ENCODE measurements around the gene PIM3. TPM values are rescaled to one million over a fixed set of nuclear protein-coding genes. Genes with fewer than 3 reads are reported as not detected.

Gene PIM3
- total RNA-seq, 4 donors from 2014 or later: 92.2 to 174 (median 114) TPM

DNA sequence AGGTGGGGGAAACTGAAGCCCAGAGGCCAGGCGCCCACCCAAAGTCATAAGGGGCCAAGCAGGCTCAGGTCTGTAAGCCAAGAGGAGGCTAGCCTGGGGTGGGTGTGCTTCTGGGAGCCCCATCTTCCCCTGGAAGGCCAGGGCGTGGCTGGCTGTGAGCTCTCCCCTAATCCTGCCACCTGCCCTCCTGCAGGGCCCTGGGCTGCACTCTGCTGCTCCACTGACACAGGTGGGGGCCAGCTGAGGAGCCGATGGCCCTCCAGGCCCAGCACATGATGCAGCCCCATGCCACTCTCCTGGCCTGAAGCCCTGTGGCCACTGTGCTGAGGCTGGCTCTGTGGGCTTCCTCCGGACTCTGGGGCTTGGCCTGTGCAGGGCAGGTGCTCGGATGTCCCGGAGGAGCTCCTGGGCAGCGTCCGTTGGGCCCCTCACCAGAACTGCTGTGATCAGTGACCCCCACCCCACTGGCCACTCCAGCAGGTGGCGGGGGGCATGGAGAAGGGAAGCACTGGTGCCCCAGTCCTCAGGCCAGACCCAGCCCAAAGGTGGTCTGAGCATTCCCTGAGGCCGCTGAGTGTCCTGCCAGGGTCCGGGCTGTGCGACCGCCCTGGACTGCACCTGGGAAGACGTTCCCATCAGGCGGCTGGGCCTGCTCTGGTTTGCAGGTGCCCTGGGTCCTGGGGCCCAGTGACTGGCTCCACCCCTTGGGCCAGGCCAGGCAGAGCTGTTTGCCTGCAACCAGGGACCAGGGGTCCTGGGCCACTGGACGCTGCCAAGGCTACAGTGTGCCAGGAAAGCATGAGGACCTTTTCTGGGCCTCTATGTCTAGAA is 8.5 kb downstream of the PIM3 start:
- ATAC-seq (ENCODE audit: low FRiP score): no peak
- TF ChIP-seq, protein P1, sequence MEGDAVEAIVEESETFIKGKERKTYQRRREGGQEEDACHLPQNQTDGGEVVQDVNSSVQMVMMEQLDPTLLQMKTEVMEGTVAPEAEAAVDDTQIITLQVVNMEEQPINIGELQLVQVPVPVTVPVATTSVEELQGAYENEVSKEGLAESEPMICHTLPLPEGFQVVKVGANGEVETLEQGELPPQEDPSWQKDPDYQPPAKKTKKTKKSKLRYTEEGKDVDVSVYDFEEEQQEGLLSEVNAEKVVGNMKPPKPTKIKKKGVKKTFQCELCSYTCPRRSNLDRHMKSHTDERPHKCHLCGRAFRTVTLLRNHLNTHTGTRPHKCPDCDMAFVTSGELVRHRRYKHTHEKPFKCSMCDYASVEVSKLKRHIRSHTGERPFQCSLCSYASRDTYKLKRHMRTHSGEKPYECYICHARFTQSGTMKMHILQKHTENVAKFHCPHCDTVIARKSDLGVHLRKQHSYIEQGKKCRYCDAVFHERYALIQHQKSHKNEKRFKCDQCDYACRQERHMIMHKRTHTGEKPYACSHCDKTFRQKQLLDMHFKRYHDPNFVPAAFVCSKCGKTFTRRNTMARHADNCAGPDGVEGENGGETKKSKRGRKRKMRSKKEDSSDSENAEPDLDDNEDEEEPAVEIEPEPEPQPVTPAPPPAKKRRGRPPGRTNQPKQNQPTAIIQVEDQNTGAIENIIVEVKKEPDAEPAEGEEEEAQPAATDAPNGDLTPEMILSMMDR (IDR thresholded peaks at IDR 0.05): no peak
- DNase-seq (ENCODE audit: low spot score): peak; percentile 20

DNA sequence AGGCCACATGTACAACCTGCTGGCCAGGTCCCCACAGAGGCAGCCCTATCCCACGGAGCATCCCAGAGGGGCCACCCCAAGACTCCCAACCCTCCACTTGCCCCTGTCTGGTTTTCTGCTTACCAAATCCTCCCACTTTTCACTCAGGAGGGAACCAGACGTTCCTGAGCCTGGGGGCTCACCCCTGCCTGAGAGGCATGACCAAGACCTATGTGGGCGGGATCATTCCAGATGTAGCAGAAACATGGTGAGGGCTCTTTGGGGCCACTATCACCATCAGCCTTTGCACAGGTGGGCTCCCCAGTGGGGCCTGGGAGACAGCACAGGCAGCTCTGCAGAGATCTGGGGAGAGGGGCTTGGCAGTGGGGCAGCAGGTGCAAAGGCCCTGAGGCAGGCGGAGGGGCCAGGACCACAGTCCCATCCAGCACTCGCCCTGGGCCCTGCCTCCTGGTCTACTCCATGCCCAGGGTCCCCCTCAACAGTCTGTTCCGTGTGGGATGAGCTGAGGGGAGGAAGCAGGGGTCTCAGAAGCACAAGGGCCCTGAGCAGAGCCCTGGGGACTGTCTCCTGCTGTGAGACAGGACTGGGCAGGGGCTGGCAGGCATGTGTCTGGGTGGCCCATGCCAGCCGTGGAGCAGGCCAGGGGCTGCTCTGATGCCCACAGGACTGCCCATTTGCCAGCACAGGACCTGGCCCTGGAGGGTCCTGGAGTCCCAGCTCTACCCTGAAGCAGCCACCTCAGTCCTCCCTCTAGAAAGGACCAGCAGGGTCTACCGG is 9.4 kb downstream of the PIM3 start:
- DNase-seq (ENCODE audit: low spot score) (peak; percentile 22), ATAC-seq (ENCODE audit: low FRiP score) (no peak)
- TF ChIP-seq, protein P1 (IDR thresholded peaks at IDR 0.05): no peak

DNA sequence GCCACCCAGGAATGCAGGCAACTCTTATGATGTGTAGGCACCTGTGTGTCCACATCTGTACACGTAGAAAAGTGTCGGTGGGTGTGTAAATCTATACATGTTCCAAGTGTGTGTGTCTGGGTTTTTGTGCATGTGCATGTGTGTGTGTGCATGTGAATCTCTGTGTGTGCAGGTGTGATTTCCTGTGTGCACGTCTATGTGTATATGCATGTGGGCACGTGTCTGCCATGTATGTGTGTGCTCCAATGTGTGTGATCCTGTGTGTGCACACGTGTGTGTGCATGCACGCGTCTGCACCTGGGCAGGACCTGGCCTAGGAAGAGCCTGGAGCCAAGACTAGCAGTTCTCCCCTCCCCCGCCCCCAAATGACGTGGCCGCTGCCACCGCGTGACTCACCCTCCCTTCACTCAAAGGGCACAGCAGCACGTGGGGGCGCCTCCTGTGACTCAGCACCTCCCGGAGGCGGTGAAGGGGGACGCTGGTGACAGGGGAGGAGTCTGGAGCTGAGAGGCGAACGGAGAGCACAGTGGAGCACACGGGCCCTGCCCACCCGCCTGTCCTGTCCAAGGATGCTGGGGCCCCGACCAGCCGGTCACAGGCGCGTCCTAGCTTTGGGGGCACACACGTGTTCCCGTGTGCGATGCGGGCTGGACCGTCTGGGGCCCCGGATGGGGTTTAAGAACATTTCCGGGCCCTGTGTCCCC is 10.1 kb downstream of the PIM3 start:
- ATAC-seq (ENCODE audit: low FRiP score) (peak; percentile 77), DNase-seq (ENCODE audit: low spot score) (peak; percentile 91)

DNA sequence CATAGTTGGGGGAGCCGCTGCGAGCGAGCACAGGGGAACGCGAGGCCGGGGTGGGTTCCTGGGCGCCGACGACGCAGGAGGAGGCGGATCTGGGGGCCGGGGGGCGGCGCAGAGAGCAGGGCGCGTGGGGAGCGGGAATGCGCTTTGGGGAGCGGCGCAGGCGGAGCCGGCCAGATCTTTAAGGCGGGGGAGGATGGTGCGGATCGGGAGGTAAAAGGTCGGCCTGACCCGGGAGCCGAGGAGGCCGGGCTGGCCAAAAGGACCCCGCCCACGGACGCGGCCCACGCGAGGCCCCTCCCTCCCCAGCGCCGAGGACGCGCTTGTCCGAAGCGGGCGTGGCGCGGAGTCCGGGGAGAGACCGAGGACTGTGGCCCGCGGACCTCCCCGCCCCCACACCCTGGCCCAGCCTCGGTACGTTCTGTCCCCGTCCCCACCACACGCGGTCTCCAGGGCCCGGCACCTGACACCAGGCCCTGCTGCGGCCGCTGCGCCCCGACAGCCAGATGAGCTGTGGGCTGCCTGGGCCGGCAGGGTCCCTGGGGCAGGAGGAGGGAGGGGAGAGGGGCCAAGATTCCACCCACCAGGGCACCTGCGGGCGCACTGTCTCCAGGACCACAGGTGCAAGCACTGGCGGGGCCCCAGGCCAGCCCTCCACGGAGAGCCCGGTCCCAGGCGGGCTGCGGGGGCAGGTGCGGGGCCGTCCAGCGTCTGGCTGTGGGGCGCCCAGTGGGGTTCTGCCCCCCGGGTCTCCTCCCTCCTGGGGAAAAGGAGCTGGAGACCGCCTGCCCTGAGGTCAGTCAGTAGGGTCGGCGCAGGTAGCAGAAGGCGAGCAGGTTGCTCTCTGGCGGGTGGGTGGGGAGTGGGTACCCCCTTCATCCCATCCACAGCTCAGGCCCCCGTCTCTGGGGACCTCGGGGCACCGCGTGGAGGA is 10.9 kb downstream of the PIM3 start:
- ATAC-seq (ENCODE audit: low FRiP score) (peak; percentile 31), DNase-seq (ENCODE audit: low spot score) (peak; percentile 58)
- TF ChIP-seq, protein P1 (IDR thresholded peaks at IDR 0.05): no peak

More for the DNA sequence above, 10.1 kb downstream of the PIM3 start:
- TF ChIP-seq, protein P1 (IDR thresholded peaks at IDR 0.05): no peak

DNA sequence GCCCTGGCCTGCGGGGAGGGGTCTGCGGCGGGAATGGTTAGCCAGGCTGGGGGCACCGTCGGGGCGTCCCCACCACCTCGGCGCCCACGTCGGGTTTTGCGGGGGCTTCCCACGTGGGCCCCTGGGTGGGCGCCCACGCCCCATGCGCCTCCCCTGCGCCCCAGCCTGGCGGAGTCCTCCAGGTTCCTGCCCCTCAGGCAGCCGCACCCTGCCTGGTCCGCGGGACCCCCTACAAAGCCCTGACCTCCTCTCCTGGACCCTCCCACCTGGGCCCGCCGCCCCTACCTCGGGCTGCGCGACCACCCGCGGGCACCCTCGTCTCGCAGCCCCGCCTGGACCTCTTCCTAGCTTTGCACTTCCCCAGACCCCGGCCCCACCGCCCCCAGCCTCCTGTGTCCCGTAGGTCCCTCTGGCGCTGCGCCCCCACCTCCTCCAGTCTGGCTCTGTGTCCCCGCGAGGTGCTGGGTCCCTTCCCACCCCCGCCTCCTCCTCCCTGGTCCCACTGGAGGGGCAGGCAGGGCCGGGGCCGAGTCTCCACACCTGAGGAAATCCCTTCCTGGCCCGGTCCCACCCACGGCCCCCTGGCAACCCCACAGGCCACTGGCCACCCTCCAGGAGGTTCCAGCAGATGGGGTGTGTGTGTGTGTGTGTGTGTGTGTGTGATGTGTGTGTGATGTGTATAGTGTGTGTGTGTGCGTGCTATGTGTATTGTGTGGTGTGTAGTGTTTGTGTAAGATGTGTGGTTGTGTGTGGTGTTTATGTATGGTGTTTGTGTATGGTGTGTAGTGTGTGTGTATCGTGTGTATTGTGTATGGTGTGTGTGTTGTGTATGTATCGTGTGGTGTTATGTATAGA is 11.8 kb downstream of the PIM3 start:
- peak; percentile 22 for DNase-seq (ENCODE audit: low spot score)
- TF ChIP-seq, protein P1 (IDR thresholded peaks at IDR 0.05): no peak
- no peak for ATAC-seq (ENCODE audit: low FRiP score)
